Ascending aorta (tissue), 2 donors: Measurements from ENCODE around the gene MC4R. TPM values are rescaled to one million over a fixed set of nuclear protein-coding genes. Genes with fewer than 3 reads are reported as not detected.
"Not testable (repeated sequence)": the region's sequence is repeated elsewhere in the genome, so short reads cannot be mapped to it uniquely, and the experiment has no call there.

Experiments used
- DNase-seq, 2 donors: peaks; one replicate each; pipeline ENCODE4 v3.0.0-alpha.2; 2019; ENCODE audit warnings: low spot score in 2 of 2
- H3K27ac ChIP-seq, 2 donors: fragments of 200-600 bp; sonication (generic); one replicate each; pipeline ENCODE4 v1.5.1; 2016 to 2017; ENCODE audit warnings: mild to moderate bottlenecking in 1 of 2
- H3K27me3 ChIP-seq: fragments of 200-600 bp; sonication (generic); one replicate; pipeline ENCODE4 v1.5.1; 2017
- H3K36me3 ChIP-seq, 2 donors: fragments of 200-600 bp; sonication (generic); one replicate each; pipeline ENCODE4 v1.5.1; 2016
- H3K4me1 ChIP-seq, 2 donors: fragments of 200-600 bp; sonication (generic); one replicate each; pipeline ENCODE4 v1.5.1; 2016 to 2017; ENCODE audit warnings: mild to moderate bottlenecking in 1 of 2
- H3K4me3 ChIP-seq, 2 donors: fragments of 200-600 bp; sonication (generic); one replicate each; pipeline ENCODE4 v1.5.1; 2016 to 2017; ENCODE audit warnings: mild to moderate bottlenecking in 1 of 2
- H3K9me3 ChIP-seq, 2 donors: fragments of 200-600 bp; sonication (generic); one replicate each; pipeline ENCODE4 v1.5.1; 2016
- intact Hi-C: fragments of 100-400 bp; cut with DNase I; formaldehyde crosslinking; loops from one replicate; pipeline ENCODE4 v1.15.1; 2023
- total RNA-seq: library from RNA; depleted of rRNA; stranded (reverse); fragments of >200 nt; gene quantifications from one replicate; pipeline ENCODE4 v1.1.0, GENCODE V29; 2016
- TF ChIP-seq, protein P1 (sequence below), 3 experiments: fragments of 200-600 bp in 2 of 3; fragments of 450-650 bp in 1 of 3; sonication (generic) in 2 of 3; IDR thresholded peaks; one replicate each; pipeline ENCODE4 v1.5.1; 2016 to 2019; ENCODE audit warnings: antibody characterized with exemption in 3 of 3, mild to moderate bottlenecking in 1 of 3, moderate library complexity in 1 of 3

MC4R gene
- not detected for total RNA-seq

GRCh38 chr18:60372596-60372995 lies at the start of gene MC4R:
TSS of gene MC4R (minus strand) at chr18:60372775. CDS start at chr18:60372349, 426 bp downstream.
- no peak for DNase-seq

GRCh38 chr18:60422306-60422705 lies 49.7 kb upstream of the MC4R start:
- H3K4me1 ChIP-seq, DNase-seq, H3K36me3 ChIP-seq, H3K4me3 ChIP-seq, H3K9me3 ChIP-seq, H3K27ac ChIP-seq, H3K27me3 ChIP-seq, intact Hi-C loops: not testable (repeated sequence)

More at GRCh38 chr18:60372596-60372995, at the start of gene MC4R:
- Histone ChIP-seq H3K4me1 (no peaks in the 10 kb centered on the region), H3K36me3 (no peaks in the 10 kb centered on the region), H3K4me3 (no peak within 1 kb of the TSS), H3K27ac (no peak within 1 kb of the TSS), H3K27me3 (no peaks in the 10 kb centered on the region), H3K9me3 (no peaks in the 10 kb centered on the region)
- intact Hi-C loops = no loop called here
- TF ChIP-seq, protein P1, sequence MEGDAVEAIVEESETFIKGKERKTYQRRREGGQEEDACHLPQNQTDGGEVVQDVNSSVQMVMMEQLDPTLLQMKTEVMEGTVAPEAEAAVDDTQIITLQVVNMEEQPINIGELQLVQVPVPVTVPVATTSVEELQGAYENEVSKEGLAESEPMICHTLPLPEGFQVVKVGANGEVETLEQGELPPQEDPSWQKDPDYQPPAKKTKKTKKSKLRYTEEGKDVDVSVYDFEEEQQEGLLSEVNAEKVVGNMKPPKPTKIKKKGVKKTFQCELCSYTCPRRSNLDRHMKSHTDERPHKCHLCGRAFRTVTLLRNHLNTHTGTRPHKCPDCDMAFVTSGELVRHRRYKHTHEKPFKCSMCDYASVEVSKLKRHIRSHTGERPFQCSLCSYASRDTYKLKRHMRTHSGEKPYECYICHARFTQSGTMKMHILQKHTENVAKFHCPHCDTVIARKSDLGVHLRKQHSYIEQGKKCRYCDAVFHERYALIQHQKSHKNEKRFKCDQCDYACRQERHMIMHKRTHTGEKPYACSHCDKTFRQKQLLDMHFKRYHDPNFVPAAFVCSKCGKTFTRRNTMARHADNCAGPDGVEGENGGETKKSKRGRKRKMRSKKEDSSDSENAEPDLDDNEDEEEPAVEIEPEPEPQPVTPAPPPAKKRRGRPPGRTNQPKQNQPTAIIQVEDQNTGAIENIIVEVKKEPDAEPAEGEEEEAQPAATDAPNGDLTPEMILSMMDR (IDR thresholded peaks at IDR 0.05) = no peak

DNA sequence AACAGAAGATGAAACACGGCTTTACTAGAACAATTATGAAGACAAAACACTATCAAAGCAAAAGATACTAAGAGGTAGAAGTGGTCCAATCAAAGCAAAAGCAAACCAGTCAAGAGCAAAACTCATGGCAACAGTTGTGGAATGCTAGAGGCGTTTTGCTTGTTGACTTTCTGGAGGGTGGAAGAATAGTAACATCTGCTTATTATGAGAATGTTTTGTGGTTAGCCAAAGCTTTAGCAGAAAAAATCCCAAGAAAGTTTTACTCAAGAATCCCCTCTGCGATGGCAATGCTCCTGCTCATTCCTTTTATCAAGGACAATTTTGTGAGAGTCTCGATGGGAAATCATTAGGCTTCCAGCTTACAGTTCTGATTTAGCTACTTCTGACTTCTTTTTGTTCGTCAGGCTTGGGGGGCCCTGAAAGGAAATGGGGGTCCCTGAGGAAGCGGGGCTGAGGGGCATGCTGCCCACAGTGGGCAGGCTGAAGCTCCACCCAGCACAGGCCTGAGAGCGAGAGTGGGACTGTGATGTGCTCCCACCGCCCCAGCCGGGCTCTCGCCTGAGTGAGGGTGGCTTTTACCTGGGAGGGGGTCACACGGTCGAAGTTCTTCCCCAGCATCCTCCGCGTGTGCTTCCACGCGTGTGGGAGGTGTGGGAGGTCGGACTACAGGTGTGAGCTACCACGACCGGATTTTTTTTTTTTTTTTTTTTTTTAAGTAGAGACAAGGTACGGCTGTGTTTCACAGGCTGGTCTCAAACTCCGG lies 49.0 kb upstream of the MC4R start:
- Histone ChIP-seq H3K36me3 (no peaks in the 10 kb centered on the region), H3K4me3 (no peak overlapping the region), H3K27ac (no peak overlapping the region), H3K27me3 (no peaks in the 10 kb centered on the region), H3K4me1 (no peaks in the 10 kb centered on the region), H3K9me3 (no peaks in the 10 kb centered on the region)
- TF ChIP-seq, protein P1 (IDR thresholded peaks at IDR 0.05) = no peak
- DNase-seq = no peak
- intact Hi-C loops = no loop called here

- H3K9me3 ChIP-seq = no peaks in the 10 kb centered on the region
- no peak overlapping the region for H3K27ac ChIP-seq
- no peaks in the 10 kb centered on the region for H3K27me3 ChIP-seq
- no peaks in the 10 kb centered on the region for H3K36me3 ChIP-seq
- intact Hi-C loops = no loop called here
- TF ChIP-seq, protein P1 (IDR thresholded peaks at IDR 0.05) = no peak
- DNase-seq = no peak
- H3K4me1 ChIP-seq = no peaks in the 10 kb centered on the region
- no peak overlapping the region for H3K4me3 ChIP-seq
Observed at GRCh38 chr18:60417946-60418345, 45.4 kb upstream of the MC4R start.

GRCh38 chr18:60413944-60414547 lies 41.5 kb upstream of the MC4R start:
- DNase-seq = no peak
- Histone ChIP-seq H3K36me3 (no peaks in the 10 kb centered on the region), H3K27me3 (no peaks in the 10 kb centered on the region), H3K4me3 (no peak overlapping the region), H3K27ac (no peak overlapping the region), H3K9me3 (no peaks in the 10 kb centered on the region), H3K4me1 (no peaks in the 10 kb centered on the region)
- intact Hi-C loops = no loop called here
- TF ChIP-seq, protein P1 (IDR thresholded peaks at IDR 0.05) = no peak

DNA sequence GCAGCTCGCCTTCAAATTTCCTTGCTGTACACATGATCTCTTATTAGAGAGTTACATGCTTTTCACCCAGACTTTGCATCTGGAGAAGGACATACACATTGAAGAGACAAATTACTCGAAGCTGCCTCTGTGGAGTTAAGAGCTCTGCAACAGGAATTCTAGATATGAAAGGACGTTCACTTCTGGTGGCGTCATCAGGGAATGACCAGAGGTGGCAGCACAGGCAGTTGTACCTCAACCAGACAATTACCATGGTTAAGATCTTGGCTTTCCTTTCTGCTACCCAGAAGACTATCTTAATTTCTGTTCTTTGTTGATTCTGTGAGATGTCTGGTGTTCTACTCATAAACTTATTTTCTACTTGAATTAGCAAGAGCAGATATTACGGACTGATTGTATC lies 39.1 kb upstream of the MC4R start:
- intact Hi-C loops = no loop called here
- TF ChIP-seq, protein P1 (IDR thresholded peaks at IDR 0.05) = no peak
- Histone ChIP-seq H3K9me3 (no peaks in the 10 kb centered on the region), H3K27ac (no peak overlapping the region), H3K27me3 (no peaks in the 10 kb centered on the region), H3K36me3 (no peaks in the 10 kb centered on the region), H3K4me3 (no peak overlapping the region), H3K4me1 (no peaks in the 10 kb centered on the region)
- no peak for DNase-seq
